ELF-1 (cell line): ENCODE results near the gene YIPF2.

Experiments
- DNase-seq: peaks from one replicate; pipeline ENCODE4 v3.0.0-alpha.2; 2016; ENCODE audit warnings: low read depth, low spot score

YIPF2 gene

DNA sequence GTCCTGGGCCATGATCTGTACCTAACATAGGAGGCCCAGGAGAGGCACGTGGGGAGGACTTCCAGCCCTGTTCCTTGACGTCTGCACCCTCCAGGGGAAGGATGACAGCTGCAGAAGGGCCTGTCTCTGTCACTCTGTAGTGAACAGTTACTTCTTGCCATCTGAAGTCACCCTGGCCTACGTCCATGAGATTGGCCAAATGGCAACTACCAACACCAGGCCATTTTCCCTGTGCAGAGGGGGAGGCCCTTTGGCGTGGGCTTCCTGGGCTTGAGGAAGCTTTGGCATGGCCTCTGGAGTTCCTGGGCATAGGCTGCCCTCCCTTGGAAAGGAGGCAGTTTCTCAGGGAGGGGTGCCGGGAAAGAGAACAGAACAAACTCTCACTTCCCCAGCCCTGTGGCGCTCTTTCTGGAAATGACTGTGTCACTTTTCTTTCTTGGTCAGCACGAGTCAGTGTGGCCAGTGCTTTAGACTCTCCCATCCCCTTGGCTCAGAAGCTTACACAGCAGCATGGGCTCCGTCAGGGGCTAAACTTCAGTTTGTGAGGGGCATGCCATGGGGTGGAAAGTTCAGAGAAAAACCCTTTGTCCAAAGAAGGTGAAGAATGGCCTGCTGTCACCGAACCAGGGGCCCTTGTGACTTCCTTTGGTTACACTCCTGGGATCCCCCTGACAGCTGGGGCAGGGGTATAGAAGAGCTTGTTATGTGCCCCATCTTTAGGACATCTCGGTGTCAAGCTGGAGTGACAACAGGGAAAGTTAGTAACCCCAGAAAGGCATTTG is 51.8 kb downstream of the YIPF2 start:
- DNase-seq, result no peak

DNA sequence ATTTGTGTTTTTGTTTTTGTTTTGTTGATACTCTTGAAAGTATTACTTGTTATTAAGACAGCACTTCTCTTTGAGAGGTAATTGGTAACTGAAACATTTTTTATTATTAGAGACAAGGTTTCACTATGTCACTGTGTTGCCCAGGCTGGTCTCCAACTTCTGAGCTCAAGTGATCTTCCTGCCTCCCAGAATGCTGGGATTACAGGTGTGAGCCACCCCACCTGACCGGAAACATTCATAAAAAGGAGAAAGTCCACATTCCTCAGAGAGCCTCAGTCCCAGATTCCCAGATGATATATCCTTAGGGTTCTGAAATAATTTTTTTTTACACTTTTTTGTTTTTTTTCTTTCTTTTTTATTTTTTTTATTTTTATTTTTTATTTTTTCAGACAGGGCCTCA is 54.4 kb downstream of the YIPF2 start:
- DNase-seq, result no peak

DNA sequence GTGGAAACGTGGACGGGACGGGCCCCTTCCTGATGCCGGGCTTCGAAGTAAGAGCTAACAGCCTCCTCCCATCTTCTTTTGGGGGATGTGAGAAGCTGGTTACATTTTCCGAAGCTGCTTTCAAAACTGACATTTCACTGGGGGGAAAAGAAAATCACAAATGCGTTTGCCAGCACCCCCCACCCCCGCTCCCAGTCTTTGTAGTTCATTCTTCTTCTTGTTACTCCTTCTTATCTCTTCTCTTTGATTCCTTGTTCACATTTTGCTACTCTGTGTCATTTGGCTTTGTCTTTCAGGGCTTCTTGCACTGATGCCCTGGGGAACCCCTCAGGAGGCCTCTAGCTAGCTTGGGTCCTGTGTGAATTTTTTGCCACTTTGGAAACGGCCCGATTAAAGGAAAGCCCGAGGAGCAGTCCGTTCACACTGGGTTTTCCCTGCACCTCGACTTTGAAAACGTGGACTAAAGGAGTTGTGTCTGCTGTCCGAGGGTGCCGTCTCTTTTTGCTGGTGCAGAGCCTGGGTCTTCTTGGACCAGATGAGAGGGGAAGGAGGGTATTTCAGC is 55.8 kb downstream of the YIPF2 start:
- no peak for DNase-seq
